ENCODE results near the gene C17orf107.
"Not testable (repeated sequence)": the region's sequence is repeated elsewhere in the genome, so short reads cannot be mapped to it uniquely, and the experiment has no call there.

C17orf107 gene

DNA sequence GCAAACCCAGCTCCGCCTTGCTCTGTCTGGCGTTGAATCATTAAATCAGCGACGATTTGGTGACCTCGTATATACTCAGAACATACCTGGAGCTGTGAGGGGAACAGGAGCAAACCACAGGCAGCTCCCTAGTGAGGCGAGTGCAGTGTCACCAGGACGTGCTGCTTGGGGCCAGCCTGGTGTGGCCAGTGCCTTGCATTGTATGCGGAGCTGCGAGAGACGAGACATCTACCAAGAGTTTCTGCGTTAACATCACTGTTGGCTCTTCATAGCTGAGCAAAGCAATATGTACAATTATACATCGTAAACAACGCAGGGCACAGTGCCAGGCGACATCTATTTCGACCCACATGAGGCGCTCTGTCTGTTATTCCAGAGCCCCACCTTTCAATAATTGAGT, 38.3 kb upstream of the C17orf107 start:
- peaks cover 19% of the 10 kb centered on the region for H3K4me1 ChIP-seq (ENCODE audit: insufficient read depth, insufficient read length)
- H3K4me3 ChIP-seq (ENCODE audit: insufficient read length, low read depth): no peak overlapping the region
- TF ChIP-seq ZNF274 (IDR thresholded peaks at IDR 0.05; ENCODE audit: low read depth, low read length) (no peak), YY1 (IDR thresholded peaks at IDR 0.05; ENCODE audit: insufficient read depth, insufficient read length) (no peak), SUZ12 (IDR thresholded peaks at IDR 0.05; ENCODE audit: extremely low read depth, insufficient read depth, insufficient read length) (no peak)
- H3K9ac ChIP-seq (ENCODE audit: insufficient read length, low read depth): no peak overlapping the region
- peaks cover 12% of the 10 kb centered on the region for H3K36me3 ChIP-seq (ENCODE audit: insufficient read depth, insufficient read length, low read length)
- no peaks in the 10 kb centered on the region for H3K9me3 ChIP-seq (ENCODE audit: insufficient read depth, low read length)
- no peak for DNase-seq (ENCODE audit: low read depth, low spot score)
- H3K27me3 ChIP-seq (ENCODE audit: insufficient read depth, insufficient read length): no peaks in the 10 kb centered on the region

GRCh38 chr17:4862720-4863119, 36.6 kb upstream of the C17orf107 start:
- H3K27me3 ChIP-seq (ENCODE audit: insufficient read depth, insufficient read length): no peaks in the 10 kb centered on the region
- H3K4me3 ChIP-seq (ENCODE audit: insufficient read length, low read depth): no peak overlapping the region
- peaks cover 8% of the 10 kb centered on the region for H3K36me3 ChIP-seq (ENCODE audit: insufficient read depth, insufficient read length, low read length)
- H3K4me1 ChIP-seq (ENCODE audit: insufficient read depth, insufficient read length): peaks cover 11% of the 10 kb centered on the region
- H3K9me3 ChIP-seq (ENCODE audit: insufficient read depth, low read length): no peaks in the 10 kb centered on the region
- TF ChIP-seq SUZ12 (IDR thresholded peaks at IDR 0.05; ENCODE audit: extremely low read depth, insufficient read depth, insufficient read length): no peak
- H3K9ac ChIP-seq (ENCODE audit: insufficient read length, low read depth): no peak overlapping the region
- DNase-seq (ENCODE audit: low read depth, low spot score): no peak

DNA sequence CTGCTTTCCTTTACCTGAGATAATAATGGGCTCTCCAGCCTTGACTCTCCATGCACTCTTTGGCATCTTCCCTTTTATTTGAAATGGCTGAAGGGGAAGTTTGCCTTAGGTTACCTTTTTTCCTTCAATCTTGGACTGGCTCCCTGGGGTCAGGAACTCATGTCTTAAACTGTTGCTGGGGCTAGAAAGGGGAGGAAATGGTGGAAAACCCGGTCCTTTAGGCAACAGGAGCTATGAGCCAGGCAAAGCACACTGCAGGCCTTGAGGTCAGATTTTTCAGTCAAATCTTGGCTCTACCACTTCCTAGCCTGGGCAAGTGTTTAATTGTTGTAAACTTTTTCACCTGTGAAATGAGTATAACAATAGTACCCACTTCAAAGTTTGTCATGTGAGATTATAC, 36.0 kb upstream of the C17orf107 start:
- H3K36me3 ChIP-seq (ENCODE audit: insufficient read depth, insufficient read length, low read length): peaks cover 8% of the 10 kb centered on the region
- no peak overlapping the region for H3K4me3 ChIP-seq (ENCODE audit: insufficient read length, low read depth)
- no peak for TF ChIP-seq YY1 (IDR thresholded peaks at IDR 0.05; ENCODE audit: insufficient read depth, insufficient read length)
- no peak for DNase-seq (ENCODE audit: low read depth, low spot score)
- no peak overlapping the region for H3K9ac ChIP-seq (ENCODE audit: insufficient read length, low read depth)
- peaks cover 10% of the 10 kb centered on the region for H3K4me1 ChIP-seq (ENCODE audit: insufficient read depth, insufficient read length)
- no peaks in the 10 kb centered on the region for H3K9me3 ChIP-seq (ENCODE audit: insufficient read depth, low read length)
- H3K27me3 ChIP-seq (ENCODE audit: insufficient read depth, insufficient read length): no peaks in the 10 kb centered on the region

DNA sequence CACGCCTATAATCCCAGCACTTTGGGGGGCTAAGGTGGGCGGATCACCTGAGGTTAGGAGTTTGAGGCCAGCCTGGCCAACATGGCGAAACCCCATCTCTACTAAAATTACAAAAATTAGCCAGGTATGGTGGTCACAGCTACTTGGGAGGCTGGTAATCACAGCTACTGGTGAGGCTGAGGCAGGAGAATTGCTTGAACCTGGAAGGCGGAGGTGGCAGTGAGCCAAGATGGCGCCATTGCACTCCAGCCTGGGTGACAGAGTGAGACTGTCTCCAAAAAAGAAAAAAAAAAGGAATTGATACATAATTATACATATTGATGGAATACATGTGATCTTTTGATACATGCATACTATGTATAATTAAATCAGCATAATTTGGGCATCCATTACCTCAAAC, 31.8 kb upstream of the C17orf107 start:
- H3K4me1 ChIP-seq (ENCODE audit: insufficient read depth, insufficient read length); H3K27me3 ChIP-seq (ENCODE audit: insufficient read depth, insufficient read length); H3K4me3 ChIP-seq (ENCODE audit: insufficient read length, low read depth); H3K9ac ChIP-seq (ENCODE audit: insufficient read length, low read depth); DNase-seq (ENCODE audit: low read depth, low spot score); H3K36me3 ChIP-seq (ENCODE audit: insufficient read depth, insufficient read length, low read length); H3K9me3 ChIP-seq (ENCODE audit: insufficient read depth, low read length): not testable (repeated sequence)

GRCh38 chr17:4869058-4869998, 30.0 kb upstream of the C17orf107 start:
- not testable (repeated sequence) for H3K9ac ChIP-seq (ENCODE audit: insufficient read length, low read depth); H3K4me1 ChIP-seq (ENCODE audit: insufficient read depth, insufficient read length); H3K27me3 ChIP-seq (ENCODE audit: insufficient read depth, insufficient read length); H3K36me3 ChIP-seq (ENCODE audit: insufficient read depth, insufficient read length, low read length); DNase-seq (ENCODE audit: low read depth, low spot score); H3K4me3 ChIP-seq (ENCODE audit: insufficient read length, low read depth); H3K9me3 ChIP-seq (ENCODE audit: insufficient read depth, low read length)

GRCh38 chr17:4870855-4871254, 28.5 kb upstream of the C17orf107 start:
- no peak overlapping the region for H3K9ac ChIP-seq (ENCODE audit: insufficient read length, low read depth)
- H3K36me3 ChIP-seq (ENCODE audit: insufficient read depth, insufficient read length, low read length): no peaks in the 10 kb centered on the region
- DNase-seq (ENCODE audit: low read depth, low spot score): no peak
- no peaks in the 10 kb centered on the region for H3K27me3 ChIP-seq (ENCODE audit: insufficient read depth, insufficient read length)
- no peaks in the 10 kb centered on the region for H3K4me1 ChIP-seq (ENCODE audit: insufficient read depth, insufficient read length)
- TF ChIP-seq ZNF274 (IDR thresholded peaks at IDR 0.05; ENCODE audit: low read depth, low read length) (no peak), SUZ12 (IDR thresholded peaks at IDR 0.05; ENCODE audit: extremely low read depth, insufficient read depth, insufficient read length) (no peak), YY1 (IDR thresholded peaks at IDR 0.05; ENCODE audit: insufficient read depth, insufficient read length) (no peak)
- no peak overlapping the region for H3K4me3 ChIP-seq (ENCODE audit: insufficient read length, low read depth)
- H3K9me3 ChIP-seq (ENCODE audit: insufficient read depth, low read length): no peaks in the 10 kb centered on the region

DNA sequence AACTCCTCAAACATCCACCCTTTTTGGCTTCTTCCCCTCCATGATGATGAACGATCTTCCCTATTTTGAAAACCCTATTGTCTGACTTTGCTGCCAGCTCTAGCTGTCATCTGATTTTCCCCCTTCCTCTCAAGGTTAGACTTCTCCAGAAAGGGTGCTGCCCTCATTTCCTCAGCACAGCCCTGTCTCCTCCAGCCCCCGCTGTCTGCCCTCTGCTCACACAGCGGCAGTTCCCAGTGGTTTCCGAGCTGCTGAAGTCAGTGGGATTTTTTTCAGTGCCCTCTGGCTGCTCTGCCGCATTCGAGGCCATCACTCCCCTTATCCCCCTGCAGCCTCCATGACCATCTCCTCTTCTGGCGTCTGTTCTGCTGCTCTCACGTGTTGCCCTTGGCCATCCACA, 26.6 kb upstream of the C17orf107 start:
- Histone ChIP-seq H3K27me3 (ENCODE audit: insufficient read depth, insufficient read length) (no peaks in the 10 kb centered on the region), H3K4me1 (ENCODE audit: insufficient read depth, insufficient read length) (peaks cover 2% of the 10 kb centered on the region), H3K9ac (ENCODE audit: insufficient read length, low read depth) (no peak overlapping the region), H3K4me3 (ENCODE audit: insufficient read length, low read depth) (no peak overlapping the region), H3K9me3 (ENCODE audit: insufficient read depth, low read length) (no peaks in the 10 kb centered on the region), H3K36me3 (ENCODE audit: insufficient read depth, insufficient read length, low read length) (no peaks in the 10 kb centered on the region)
- no peak for TF ChIP-seq YY1 (IDR thresholded peaks at IDR 0.05; ENCODE audit: insufficient read depth, insufficient read length)
- TF ChIP-seq SUZ12 (IDR thresholded peaks at IDR 0.05; ENCODE audit: extremely low read depth, insufficient read depth, insufficient read length): no peak
- no peak for TF ChIP-seq ZNF274 (IDR thresholded peaks at IDR 0.05; ENCODE audit: low read depth, low read length)
- DNase-seq (ENCODE audit: low read depth, low spot score): no peak

GRCh38 chr17:4877089-4877488, 22.2 kb upstream of the C17orf107 start:
- DNase-seq (ENCODE audit: low read depth, low spot score): no peak
- peaks cover 2% of the 10 kb centered on the region for H3K4me1 ChIP-seq (ENCODE audit: insufficient read depth, insufficient read length)
- no peaks in the 10 kb centered on the region for H3K27me3 ChIP-seq (ENCODE audit: insufficient read depth, insufficient read length)
- peaks cover 9% of the 10 kb centered on the region for H3K36me3 ChIP-seq (ENCODE audit: insufficient read depth, insufficient read length, low read length)
- no peak overlapping the region for H3K4me3 ChIP-seq (ENCODE audit: insufficient read length, low read depth)
- H3K9me3 ChIP-seq (ENCODE audit: insufficient read depth, low read length): no peaks in the 10 kb centered on the region
- no peak overlapping the region for H3K9ac ChIP-seq (ENCODE audit: insufficient read length, low read depth)
- TF ChIP-seq SUZ12 (IDR thresholded peaks at IDR 0.05; ENCODE audit: extremely low read depth, insufficient read depth, insufficient read length) (no peak), YY1 (IDR thresholded peaks at IDR 0.05; ENCODE audit: insufficient read depth, insufficient read length) (no peak), ZNF274 (IDR thresholded peaks at IDR 0.05; ENCODE audit: low read depth, low read length) (no peak)
